Fibroblast of pulmonary artery (primary cell): Measurements from ENCODE around the gene VAV2.

ENCODE experiments used
- DNase-seq: peaks from one replicate; pipeline ENCODE4 v3.0.0-alpha.2; 2010; ENCODE audit warnings: low read depth
- H3K4me3 ChIP-seq: replicated peaks from 2 replicates; pipeline ENCODE4 v1.5.1; 2011; ENCODE audit warnings: low read depth, mild to moderate bottlenecking, control low read depth, low read length, moderate library complexity
- CTCF ChIP-seq: IDR thresholded peaks from 2 replicates; pipeline ENCODE4 v1.5.1; 2011; ENCODE audit warnings: mild to moderate bottlenecking, control low read depth, low read length, inconsistent platforms; ENCODE audit errors: missing control alignments

Gene VAV2

GRCh38 chr9:133996531-133997520 is 4.7 kb upstream of the VAV2 start:
- H3K4me3 ChIP-seq, result no peak overlapping the region
- no peak for DNase-seq
- TF ChIP-seq CTCF, result no peak

- peak; percentile 6 for TF ChIP-seq CTCF
- DNase-seq, result no peak
- no peak overlapping the region for H3K4me3 ChIP-seq
These were observed 3.1 kb upstream of the VAV2 start for GRCh38 chr9:133995012-133995896.

GRCh38 chr9:133994353-133995011 is 2.4 kb upstream of the VAV2 start:
- peak; percentile 96 for TF ChIP-seq CTCF
- DNase-seq, result peak; percentile 71
- no peak overlapping the region for H3K4me3 ChIP-seq

GRCh38 chr9:133993635-133994253 is 1.6 kb upstream of the VAV2 start:
- TF ChIP-seq CTCF, result no peak

GRCh38 chr9:133992780-133993634 is 883 bp upstream of the VAV2 start:
- peak; percentile 83 for DNase-seq
- TF ChIP-seq CTCF, result peak; percentile 38

More at GRCh38 chr9:133993635-133994253, 1.6 kb upstream of the VAV2 start:
- DNase-seq, result no peak
- H3K4me3 ChIP-seq, result peak overlapping the region; percentile 76

More at GRCh38 chr9:133992780-133993634, 883 bp upstream of the VAV2 start:
- peak overlapping the region; percentile 76 for H3K4me3 ChIP-seq
